DOHH2 (cell line): Measurements from ENCODE around the gene FAM53B.

Source experiments
- H3F3A ChIP-seq: fragments of 200-600 bp; sonication (generic), shearing (Covaris generic); 2 replicates; pipeline ENCODE4 v1.6.0; 2016; ENCODE audit warnings: antibody characterized with exemption, mild to moderate bottlenecking; ENCODE audit not compliant: control insufficient read depth, insufficient read depth
- H3K27ac ChIP-seq: fragments of 200-600 bp; sonication (generic); 2 replicates; pipeline ENCODE4 v1.5.1; 2014; ENCODE audit warnings: low read depth, mild to moderate bottlenecking, low read length, moderate library complexity
- H3K27me3 ChIP-seq: fragments of 200-600 bp; sonication (generic); 2 replicates; pipeline ENCODE4 v1.6.1; 2014; ENCODE audit warnings: mild to moderate bottlenecking, low read length, mixed read lengths; ENCODE audit not compliant: control insufficient read depth
- H3K36me3 ChIP-seq: fragments of 200-600 bp; sonication (generic); 2 replicates; pipeline ENCODE4 v1.6.1; 2014; ENCODE audit warnings: mild to moderate bottlenecking, low read length, moderate library complexity, mixed read lengths; ENCODE audit not compliant: control insufficient read depth
- H3K4me1 ChIP-seq: fragments of 200-600 bp; sonication (generic); 2 replicates; pipeline ENCODE4 v1.6.1; 2014; ENCODE audit warnings: mild to moderate bottlenecking, low read length, mixed read lengths; ENCODE audit not compliant: control insufficient read depth
- H3K4me2 ChIP-seq: fragments of 200-600 bp; sonication (generic); 2 replicates; pipeline ENCODE4 v1.6.0; 2014; ENCODE audit warnings: mild to moderate bottlenecking, low read length, moderate library complexity
- H3K4me3 ChIP-seq: fragments of 200-600 bp; sonication (generic); 2 replicates; pipeline ENCODE4 v1.5.1; 2014; ENCODE audit warnings: mild to moderate bottlenecking, low read length, mixed read lengths
- H3K79me2 ChIP-seq: fragments of 200-600 bp; sonication (generic); 2 replicates; pipeline ENCODE4 v1.6.1; 2014; ENCODE audit warnings: mild to moderate bottlenecking, low read length, mixed read lengths; ENCODE audit not compliant: control insufficient read depth
- H3K9me2 ChIP-seq: fragments of 200-600 bp; sonication (generic); replicated peaks from 2 replicates; pipeline ENCODE4 v1.6.1; 2014; ENCODE audit warnings: mild to moderate bottlenecking, low read length, mixed read lengths; ENCODE audit not compliant: control insufficient read depth
- H3K9me3 ChIP-seq: fragments of 200-600 bp; sonication (generic); 2 replicates; pipeline ENCODE4 v1.6.1; 2014; ENCODE audit warnings: antibody characterized with exemption, low read length, mixed read lengths; ENCODE audit not compliant: control insufficient read depth, insufficient read depth
- H4K20me1 ChIP-seq: fragments of 200-600 bp; sonication (generic); 2 replicates; pipeline ENCODE4 v1.6.0; 2014; ENCODE audit warnings: low read depth, mild to moderate bottlenecking, antibody characterized with exemption, low read length, moderate library complexity; ENCODE audit not compliant: control insufficient read depth, insufficient read depth
- CTCF ChIP-seq: fragments of 200-600 bp; sonication (generic); IDR thresholded peaks from one replicate; pipeline ENCODE4 v1.5.1; 2014; ENCODE audit warnings: antibody characterized with exemption, mild to moderate bottlenecking, low read depth, low read length; ENCODE audit not compliant: poor library complexity, severe bottlenecking
- EZH2phosphoT487 ChIP-seq: fragments of 200-600 bp; sonication (generic); IDR thresholded peaks from 2 replicates; pipeline ENCODE4 v1.6.1; 2017; ENCODE audit warnings: borderline replicate concordance, mild to moderate bottlenecking, antibody characterized with exemption, low read length, moderate library complexity, mixed read lengths

FAM53B gene

DNA sequence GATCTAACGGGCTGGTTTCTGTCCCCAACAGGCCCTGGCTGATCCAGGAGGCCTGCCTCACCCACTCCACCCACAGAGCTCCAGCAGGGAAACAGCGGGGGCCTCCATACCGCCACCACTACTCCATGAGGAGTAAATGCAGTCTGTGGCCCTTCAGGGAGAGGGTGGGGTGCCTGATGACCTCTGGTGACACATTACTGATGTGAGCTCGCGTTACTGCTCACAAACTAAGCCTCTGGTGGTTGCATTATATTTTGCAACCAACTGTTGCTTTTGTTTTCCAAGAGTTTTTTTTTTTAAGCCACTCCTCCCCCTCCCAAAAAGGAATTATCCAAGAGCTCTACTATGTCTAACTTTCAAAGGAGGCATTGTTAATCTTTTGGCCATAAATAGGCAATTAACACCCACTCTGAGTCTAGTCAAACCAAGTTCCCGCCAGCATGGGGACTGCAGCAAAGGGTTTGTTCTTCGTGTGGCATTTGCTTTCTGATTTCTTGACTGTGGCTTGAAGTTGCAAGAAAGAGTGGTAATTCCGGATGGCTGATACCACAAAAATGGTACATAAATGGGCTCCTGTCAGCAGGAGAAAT, 72.6 kb downstream of the FAM53B start:
- peaks cover 75% of the 10 kb centered on the region for H3K79me2 ChIP-seq
- TF ChIP-seq EZH2phosphoT487: no peak
- no peak for TF ChIP-seq CTCF
- no peak overlapping the region for H3K4me3 ChIP-seq
- no peaks in the 10 kb centered on the region for H3F3A ChIP-seq
- H3K27me3 ChIP-seq: no peaks in the 10 kb centered on the region
- no peak overlapping the region for H3K4me2 ChIP-seq
- no peaks in the 10 kb centered on the region for H3K9me2 ChIP-seq
- H3K27ac ChIP-seq: no peak overlapping the region
- no peaks in the 10 kb centered on the region for H3K4me1 ChIP-seq
- H4K20me1 ChIP-seq: peaks cover 2% of the 10 kb centered on the region; the same call in 1 of the 2 replicates
- peaks cover 34% of the 10 kb centered on the region for H3K36me3 ChIP-seq
- no peaks in the 10 kb centered on the region for H3K9me3 ChIP-seq

- Histone ChIP-seq H3K36me3 (peaks cover 41% of the 10 kb centered on the region), H3F3A (no peaks in the 10 kb centered on the region), H3K79me2 (peaks cover 68% of the 10 kb centered on the region), H3K4me3 (no peak overlapping the region), H3K9me2 (no peaks in the 10 kb centered on the region), H3K4me1 (no peaks in the 10 kb centered on the region), H4K20me1 (peaks cover 7% of the 10 kb centered on the region), H3K27ac (no peak overlapping the region), H3K4me2 (no peak overlapping the region), H3K9me3 (no peaks in the 10 kb centered on the region), H3K27me3 (no peaks in the 10 kb centered on the region)
- TF ChIP-seq CTCF (no peak), EZH2phosphoT487 (no peak)
These were observed 73.3 kb downstream of the FAM53B start for GRCh38 chr10:124670849-124671248.

DNA sequence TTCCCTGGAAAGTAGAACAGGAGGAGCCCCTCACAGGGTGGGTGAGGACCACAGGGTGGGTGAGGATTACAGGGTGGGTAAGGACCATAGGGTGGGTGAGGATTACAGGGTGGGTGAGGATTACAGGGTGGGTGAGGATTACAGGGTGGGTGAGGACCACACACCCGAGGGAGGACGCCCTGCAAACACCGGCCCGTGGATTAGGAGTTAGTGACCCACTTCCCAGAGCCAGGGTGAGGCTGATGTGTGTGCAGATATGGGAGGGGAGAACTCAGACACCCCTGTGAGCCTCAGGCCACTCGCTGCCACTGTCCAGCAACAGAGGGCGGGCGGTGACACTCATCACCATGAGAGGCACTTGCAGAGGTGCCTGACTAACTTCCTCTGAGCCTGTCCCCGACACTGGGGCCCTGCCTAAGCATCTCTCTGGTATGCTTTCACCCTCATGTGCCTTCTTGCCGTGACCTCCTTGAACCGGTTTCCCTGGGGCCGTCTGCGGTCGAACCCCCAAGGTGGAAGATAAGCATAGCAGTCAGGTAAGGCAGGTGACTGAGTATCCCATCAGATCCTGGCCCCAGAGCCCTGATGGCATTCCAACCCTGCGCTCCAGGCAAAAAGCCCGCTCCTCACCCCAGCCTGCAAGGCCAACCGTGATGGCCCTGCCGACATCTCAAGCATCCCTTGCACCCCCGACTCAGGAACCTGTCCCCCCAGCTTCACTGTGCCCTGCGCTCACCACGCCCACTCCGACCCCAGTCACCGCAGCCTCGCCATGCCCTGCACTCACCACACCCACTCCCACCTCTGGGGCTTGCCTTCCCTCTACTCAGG, 74.1 kb downstream of the FAM53B start:
- Histone ChIP-seq H3K4me3 (no peak overlapping the region), H3K9me3 (no peaks in the 10 kb centered on the region), H3K79me2 (peaks cover 61% of the 10 kb centered on the region), H3K4me2 (no peak overlapping the region), H3K27ac (no peak overlapping the region), H3K9me2 (no peaks in the 10 kb centered on the region), H3K4me1 (no peaks in the 10 kb centered on the region), H4K20me1 (peaks cover 7% of the 10 kb centered on the region), H3K27me3 (no peaks in the 10 kb centered on the region), H3K36me3 (peaks cover 41% of the 10 kb centered on the region), H3F3A (no peaks in the 10 kb centered on the region)
- no peak for TF ChIP-seq CTCF
- TF ChIP-seq EZH2phosphoT487: no peak
